OCI-LY1 (cell line): Measurements from ENCODE around the gene ADAP2.

Source experiments
- H2AFZ ChIP-seq: fragments of 200-600 bp; sonication (generic), shearing (Covaris generic); 2 replicates; pipeline ENCODE4 v1.6.0; 2014; ENCODE audit warnings: antibody characterized with exemption, mild to moderate bottlenecking, low read length
- H3F3A ChIP-seq: fragments of 200-600 bp; sonication (generic), shearing (Covaris generic); 2 replicates; pipeline ENCODE4 v1.6.0; 2014; ENCODE audit warnings: mild to moderate bottlenecking, antibody characterized with exemption, low read length, moderate library complexity; ENCODE audit not compliant: insufficient read depth
- H3K27ac ChIP-seq: fragments of 200-600 bp; sonication (generic); 2 replicates; pipeline ENCODE4 v1.5.1; 2014; ENCODE audit warnings: low read length, mixed run types, mild to moderate bottlenecking, low read depth; ENCODE audit not compliant: poor library complexity, severe bottlenecking
- H3K27me3 ChIP-seq: fragments of 200-600 bp; sonication (generic); 2 replicates; pipeline ENCODE4 v1.6.0; 2014; ENCODE audit warnings: antibody characterized with exemption, mild to moderate bottlenecking, low read length, moderate library complexity; ENCODE audit not compliant: insufficient read depth
- H3K36me3 ChIP-seq: fragments of 200-600 bp; sonication (generic); 2 replicates; pipeline ENCODE4 v1.6.1; 2014; ENCODE audit warnings: mild to moderate bottlenecking, antibody characterized with exemption, low read length, moderate library complexity, mixed read lengths; ENCODE audit not compliant: insufficient read depth
- H3K4me1 ChIP-seq: fragments of 200-600 bp; sonication (generic); 2 replicates; pipeline ENCODE4 v1.5.1; 2014; ENCODE audit warnings: mild to moderate bottlenecking, low read length, moderate library complexity; ENCODE audit not compliant: insufficient read depth, severe bottlenecking
- H3K4me2 ChIP-seq: fragments of 200-600 bp; sonication (generic), shearing (Covaris generic); 2 replicates; pipeline ENCODE4 v1.6.1; 2014; ENCODE audit warnings: low read length
- H3K4me3 ChIP-seq: fragments of 200-600 bp; sonication (generic); 2 replicates; pipeline ENCODE4 v1.5.1; 2014; ENCODE audit warnings: low read length, low read depth, mild to moderate bottlenecking, mixed read lengths; ENCODE audit not compliant: poor library complexity, severe bottlenecking
- H3K79me2 ChIP-seq: fragments of 200-600 bp; shearing (Covaris generic); 2 replicates; pipeline ENCODE4 v1.6.1; 2016; ENCODE audit warnings: mixed run types, low read length, mixed read lengths; ENCODE audit not compliant: insufficient read depth
- H3K9ac ChIP-seq: fragments of 200-600 bp; sonication (generic), shearing (Covaris generic); 2 replicates; pipeline ENCODE4 v1.6.1; 2014; ENCODE audit warnings: mild to moderate bottlenecking, low read length, mixed read lengths
- H3K9me2 ChIP-seq: fragments of 200-600 bp; sonication (generic), shearing (Covaris generic); 2 replicates; pipeline ENCODE4 v1.6.1; 2014; ENCODE audit warnings: low read depth, mild to moderate bottlenecking, low read length, mixed read lengths
- H3K9me3 ChIP-seq: fragments of 200-600 bp; shearing (Covaris generic); 2 replicates; pipeline ENCODE4 v1.6.1; 2014; ENCODE audit warnings: low read length, mixed read lengths
- H4K20me1 ChIP-seq: fragments of 200-600 bp; sonication (generic), shearing (Covaris generic); 2 replicates; pipeline ENCODE4 v1.6.0; 2016; ENCODE audit warnings: mild to moderate bottlenecking, low read length; ENCODE audit not compliant: insufficient read depth
- CTCF ChIP-seq: fragments of 200-600 bp; sonication (generic), shearing (Covaris generic); IDR thresholded peaks from 2 replicates; pipeline ENCODE4 v1.5.1; 2017; ENCODE audit warnings: mild to moderate bottlenecking, antibody characterized with exemption, low read length, moderate library complexity, mixed read lengths
- EZH2 ChIP-seq: fragments of 200-600 bp; sonication (generic), shearing (Covaris generic); IDR thresholded peaks from 2 replicates; pipeline ENCODE4 v1.8.0; 2017; ENCODE audit warnings: borderline replicate concordance, mixed run types, mild to moderate bottlenecking, antibody characterized with exemption, low read length, moderate library complexity, mixed read lengths

The ADAP2 gene

DNA sequence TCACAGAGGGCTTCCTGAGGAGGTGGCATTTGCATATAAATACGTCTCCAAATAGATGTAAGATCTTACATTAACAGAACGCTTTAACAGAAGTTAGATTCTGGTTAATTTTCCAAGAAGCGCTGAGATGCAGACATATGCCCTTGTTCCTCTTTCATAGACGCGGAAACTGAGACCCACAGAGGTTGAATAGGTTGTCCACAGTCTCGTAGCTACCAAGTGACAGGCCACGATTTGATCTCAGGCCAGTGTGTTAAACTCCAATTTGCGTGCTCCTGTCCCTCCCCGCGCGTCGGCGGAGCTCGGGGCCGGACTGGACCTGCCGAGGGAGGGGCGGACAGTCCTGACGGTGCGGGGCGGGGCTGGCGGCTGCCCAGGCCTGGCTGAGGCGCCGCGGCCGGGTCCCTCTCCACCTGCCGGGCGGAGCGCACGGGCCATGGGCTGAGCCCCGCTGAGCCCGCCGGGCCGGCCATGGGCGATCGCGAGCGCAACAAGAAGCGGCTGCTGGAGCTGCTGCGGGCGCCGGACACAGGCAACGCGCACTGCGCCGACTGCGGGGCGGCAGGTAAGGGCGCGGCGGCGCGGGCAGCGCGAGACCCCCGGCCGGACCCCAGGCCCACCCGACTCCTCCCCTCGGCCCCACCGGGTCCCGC lies at the start of gene ADAP2:
Gene ADAP2 (plus strand): TSS at position 402 of the 653 bp plus-strand sequence. CDS start 70 bp downstream, at position 472.
- Histone ChIP-seq H4K20me1 (no peaks in the 10 kb centered on the region), H3K4me2 (peak within 1 kb of the TSS; percentile 90), H3K27me3 (no peaks in the 10 kb centered on the region), H2AFZ (no peak within 1 kb of the TSS), H3K36me3 (no peaks in the 10 kb centered on the region), H3K4me3 (peak within 1 kb of the TSS; percentile 64), H3F3A (no peaks in the 10 kb centered on the region), H3K9me2 (no peaks in the 10 kb centered on the region), H3K27ac (no peak within 1 kb of the TSS), H3K9ac (peak within 1 kb of the TSS; percentile 48), H3K4me1 (peaks cover 19% of the 10 kb centered on the region), H3K79me2 (no peaks in the 10 kb centered on the region), H3K9me3 (no peaks in the 10 kb centered on the region)
- TF ChIP-seq CTCF = no peak
- TF ChIP-seq EZH2 = no peak

DNA sequence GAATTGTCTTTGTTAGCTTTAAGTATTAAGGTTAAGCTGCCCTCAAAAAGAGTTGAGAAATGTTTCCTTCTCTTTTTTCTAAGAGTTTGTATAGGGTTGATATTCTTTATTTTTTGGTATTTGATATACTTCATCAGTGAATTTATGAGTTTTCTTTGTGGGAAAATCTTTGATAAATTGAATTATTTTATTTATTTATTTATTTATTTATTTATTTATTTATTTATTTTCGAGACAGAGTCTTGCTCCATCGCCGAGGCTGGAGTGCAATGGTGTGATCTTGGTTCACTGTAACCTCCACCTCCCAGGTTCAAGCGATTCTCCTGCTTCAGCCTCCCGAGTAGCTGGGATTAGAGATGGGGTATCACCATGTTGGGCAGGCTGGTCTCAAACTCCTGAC lies 35.6 kb upstream of the ADAP2 start:
- no peak overlapping the region for H3K9ac ChIP-seq
- no peak overlapping the region for H3K4me2 ChIP-seq
- H3F3A ChIP-seq = no peaks in the 10 kb centered on the region
- no peaks in the 10 kb centered on the region for H3K27me3 ChIP-seq
- no peak overlapping the region for H3K27ac ChIP-seq
- H3K4me1 ChIP-seq = no peaks in the 10 kb centered on the region
- H3K36me3 ChIP-seq = peaks cover 43% of the 10 kb centered on the region
- no peaks in the 10 kb centered on the region for H4K20me1 ChIP-seq
- H3K4me3 ChIP-seq = no peak overlapping the region
- TF ChIP-seq CTCF (no peak), EZH2 (no peak)
- no peaks in the 10 kb centered on the region for H3K9me2 ChIP-seq
- no peaks in the 10 kb centered on the region for H3K79me2 ChIP-seq
- H2AFZ ChIP-seq = no peak overlapping the region
- H3K9me3 ChIP-seq = no peaks in the 10 kb centered on the region

- Histone ChIP-seq H2AFZ (no peak overlapping the region), H3K79me2 (no peaks in the 10 kb centered on the region), H4K20me1 (no peaks in the 10 kb centered on the region), H3K9ac (no peak overlapping the region), H3K36me3 (peaks cover 76% of the 10 kb centered on the region), H3K4me3 (no peak overlapping the region), H3K9me3 (no peaks in the 10 kb centered on the region), H3K4me1 (no peaks in the 10 kb centered on the region), H3K27me3 (no peaks in the 10 kb centered on the region), H3K4me2 (no peak overlapping the region), H3F3A (peaks cover 3% of the 10 kb centered on the region; the same call in 1 of the 2 replicates), H3K9me2 (no peaks in the 10 kb centered on the region), H3K27ac (no peak overlapping the region)
- TF ChIP-seq CTCF (no peak), EZH2 (no peak)
These were observed 27.5 kb upstream of the ADAP2 start for GRCh38 chr17:30894236-30894635.
